T-helper 17 cell (primary cell): Measurements from ENCODE around the gene TPM2. TPM values are rescaled to one million over a fixed set of nuclear protein-coding genes. Genes with fewer than 3 reads are reported as not detected.

ENCODE experiments used
- ATAC-seq: fragments of 150-1000 bp; cut with Tn5 transposase; 2 replicates; pipeline ENCODE4 v1.10.0; 2021; ENCODE audit warnings: mild to moderate bottlenecking, moderate library complexity
- DNase-seq, 3 donors: peaks; one replicate each; pipeline versions ENCODE4 v3.0.0 to v3.0.0-alpha.2; 2020 to 2021
- H3K9me3 ChIP-seq: one replicate; pipeline ENCODE4 v1.7.0; 2013; ENCODE audit warnings: low read length, mild to moderate bottlenecking; ENCODE audit not compliant: control insufficient read depth, poor library complexity, severe bottlenecking
- H3K27ac Mint-ChIP-seq: one replicate; pipeline ENCODE4 v1.8.0; 2022; ENCODE audit warnings: mild to moderate bottlenecking, moderate library complexity, mixed read lengths
- H3K27me3 Mint-ChIP-seq: one replicate; pipeline ENCODE4 v1.8.0; 2022; ENCODE audit warnings: mixed read lengths
- H3K36me3 Mint-ChIP-seq: one replicate; pipeline ENCODE4 v1.8.0; 2022; ENCODE audit warnings: low read depth, mixed read lengths
- H3K4me1 Mint-ChIP-seq: one replicate; pipeline ENCODE4 v1.8.0; 2022; ENCODE audit warnings: mild to moderate bottlenecking, mixed read lengths
- H3K4me3 Mint-ChIP-seq: one replicate; pipeline ENCODE4 v1.8.0; 2022; ENCODE audit warnings: mild to moderate bottlenecking, moderate library complexity, mixed read lengths
- total RNA-seq, 4 donors: library from RNA in 2 of 4; stranded (reverse) in 2 of 4; gene quantifications; one replicate each; pipeline ENCODE4 v1.2.3 and lab custom pipeline; 2022 to 2026

Gene TPM2
- total RNA-seq, 2 donors from 2014 or later, result 29.2 to 33.9 TPM

DNA sequence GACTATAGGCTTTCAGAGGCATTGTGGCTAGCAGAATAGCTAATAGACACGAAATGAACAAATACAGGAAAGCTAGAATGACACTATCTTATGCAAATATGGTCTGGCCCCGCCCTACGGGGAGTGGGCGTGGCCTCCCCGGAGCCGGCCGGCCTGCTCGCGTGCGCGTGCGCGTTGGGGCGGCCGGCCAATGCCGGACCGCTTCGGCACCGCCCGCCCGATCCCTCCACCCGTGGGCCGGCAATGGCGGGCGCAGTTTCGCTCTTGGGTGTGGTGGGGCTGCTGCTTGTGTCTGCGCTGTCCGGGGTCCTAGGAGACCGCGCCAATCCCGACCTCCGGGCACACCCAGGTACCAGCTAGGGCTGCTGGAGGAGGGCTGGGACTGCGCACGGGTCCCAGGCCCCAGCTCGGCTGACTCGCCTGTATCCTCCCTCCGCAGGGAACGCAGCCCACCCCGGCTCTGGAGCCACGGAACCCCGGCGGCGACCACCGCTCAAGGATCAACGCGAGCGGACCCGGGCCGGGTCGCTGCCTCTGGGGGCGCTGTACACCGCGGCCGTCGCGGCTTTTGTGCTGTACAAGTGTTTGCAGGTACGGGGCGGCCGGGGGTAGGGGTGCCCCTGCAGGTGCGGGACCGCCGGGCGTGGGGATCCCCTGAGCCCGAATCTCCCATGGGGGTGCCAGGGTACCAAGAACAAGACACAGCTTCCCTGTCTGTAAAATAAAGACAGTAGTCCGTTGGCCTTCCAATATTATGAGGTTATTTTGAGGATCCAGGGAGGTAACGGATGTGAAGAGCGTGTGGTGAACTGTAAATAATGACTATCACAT, 31.4 kb downstream of the TPM2 start, which contains the start of gene CCDC107:
CCDC107 (plus strand) TSS at position 156 of the 831 bp plus-strand sequence; CDS start at position 244, 88 bp downstream.
- Mint-ChIP-seq H3K27me3 (no peaks in the 10 kb centered on the region), H3K27ac (peak within 1 kb of the TSS; percentile 98), H3K4me1 (peaks cover 64% of the 10 kb centered on the region), H3K36me3 (no peaks in the 10 kb centered on the region), H3K4me3 (peak within 1 kb of the TSS; percentile 84)
- peak; percentile 68 for ATAC-seq
- DNase-seq, result peak; percentile 77 to 86 (median 81)
- no peaks in the 10 kb centered on the region for H3K9me3 ChIP-seq

DNA sequence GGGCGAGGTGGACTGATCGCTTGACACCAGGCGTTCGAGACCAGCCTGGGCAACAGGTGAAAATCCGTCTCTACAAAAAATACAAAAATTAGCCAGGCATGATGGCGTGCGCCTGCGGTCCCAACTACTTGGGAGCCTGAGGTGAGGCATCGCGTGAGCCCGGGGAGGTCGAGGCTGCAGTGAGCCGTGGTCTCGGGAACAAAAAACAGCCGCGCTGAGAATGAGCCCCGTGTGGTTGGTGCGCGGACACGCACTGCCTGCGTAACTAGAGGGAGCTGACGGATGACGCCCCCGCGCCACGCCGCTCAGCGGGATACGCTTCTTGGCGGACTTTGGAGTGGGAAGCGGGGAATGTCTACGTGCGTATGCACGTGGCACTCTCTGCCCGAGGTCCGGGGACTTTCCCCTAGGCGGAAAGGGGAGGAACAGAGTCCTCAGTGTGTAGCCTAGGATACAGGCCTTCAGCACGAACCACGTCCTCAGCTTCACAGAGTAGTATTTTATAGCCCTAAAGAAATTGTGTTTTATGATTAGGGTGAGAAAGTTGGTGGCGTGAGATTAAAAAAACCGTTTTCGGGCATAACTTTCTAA, 32.1 kb downstream of the TPM2 start, which contains the start of gene RMRP:
RMRP (minus strand) TSS at position 474 of the 591 bp plus-strand sequence.
- Mint-ChIP-seq H3K36me3 (no peaks in the 10 kb centered on the region), H3K27ac (peak within 1 kb of the TSS; percentile 98), H3K27me3 (no peaks in the 10 kb centered on the region), H3K4me1 (peaks cover 58% of the 10 kb centered on the region), H3K4me3 (peak within 1 kb of the TSS; percentile 84)
- ATAC-seq (peak; percentile 82), DNase-seq (peak; percentile 64 to 84 (median 76))
- no peaks in the 10 kb centered on the region for H3K9me3 ChIP-seq

DNA sequence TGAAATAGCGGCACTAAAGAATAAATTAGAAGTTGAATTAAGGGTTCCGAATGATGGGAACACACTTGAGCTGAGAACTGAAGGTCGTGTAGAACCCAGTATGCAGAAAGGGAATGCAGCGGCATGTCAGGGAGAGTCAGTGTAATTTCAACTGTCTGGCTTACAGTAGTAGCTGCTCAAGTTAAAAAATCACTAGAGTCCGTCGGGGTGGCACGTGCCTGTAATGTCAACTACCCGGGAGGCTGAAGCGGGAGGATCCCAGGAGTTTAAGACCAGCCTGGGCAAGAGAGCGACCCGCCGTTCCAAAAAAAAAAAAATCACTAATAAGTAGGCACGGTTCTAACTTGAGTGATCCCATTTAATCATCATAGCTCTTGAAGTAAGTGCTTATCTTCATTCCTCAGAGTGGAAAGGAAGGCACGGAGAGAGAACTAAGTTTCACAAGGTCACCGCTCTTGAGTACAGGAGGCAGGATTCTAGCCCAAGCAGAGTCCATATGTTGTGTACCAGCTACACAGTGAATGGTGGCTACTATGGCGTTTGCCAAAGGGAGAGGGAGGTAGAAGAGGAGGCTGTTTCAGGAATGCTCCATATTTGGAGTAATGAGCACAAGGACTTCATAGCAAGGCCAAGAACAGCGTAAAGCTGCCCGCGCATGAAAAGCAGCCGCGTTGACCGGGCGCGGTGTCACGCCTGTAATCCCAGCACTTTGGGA, 32.7 kb downstream of the TPM2 start:
- no peaks in the 10 kb centered on the region for H3K27me3 Mint-ChIP-seq
- peak overlapping the region; percentile 84 for H3K4me3 Mint-ChIP-seq
- no peak for ATAC-seq
- peak overlapping the region; percentile 98 for H3K27ac Mint-ChIP-seq
- H3K4me1 Mint-ChIP-seq, result peaks cover 52% of the 10 kb centered on the region
- H3K9me3 ChIP-seq, result no peaks in the 10 kb centered on the region
- no peaks in the 10 kb centered on the region for H3K36me3 Mint-ChIP-seq
- no peak for DNase-seq

DNA sequence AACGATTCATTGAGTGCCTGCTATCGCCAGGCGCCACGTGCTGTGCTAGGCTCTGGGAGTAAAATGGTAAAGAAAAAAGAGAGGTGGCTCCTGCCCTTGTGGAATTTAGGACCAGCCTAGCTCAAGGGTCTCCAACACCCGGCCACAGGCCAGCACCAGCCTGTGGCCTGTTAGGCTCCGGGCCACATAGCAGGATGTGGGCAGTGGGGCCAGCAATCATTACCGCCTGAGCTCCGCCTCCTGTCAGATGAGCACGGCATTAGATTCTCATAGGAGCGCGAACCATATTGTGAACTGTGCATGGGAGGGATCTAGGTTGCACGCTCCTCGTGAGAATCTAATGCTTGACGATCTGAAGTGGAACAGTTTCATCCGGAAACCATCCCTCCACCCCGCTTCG, 33.4 kb downstream of the TPM2 start:
- no peak for ATAC-seq
- peak overlapping the region; percentile 84 for H3K4me3 Mint-ChIP-seq
- no peak for DNase-seq

GRCh38 chr9:35653611-35654010, 36.1 kb downstream of the TPM2 start:
- Mint-ChIP-seq H3K4me3 (no peak overlapping the region), H3K27ac (peak overlapping the region; percentile 73), H3K36me3 (peaks cover 1% of the 10 kb centered on the region), H3K27me3 (no peaks in the 10 kb centered on the region), H3K4me1 (peaks cover 46% of the 10 kb centered on the region)
- DNase-seq, result no peak
- H3K9me3 ChIP-seq, result no peaks in the 10 kb centered on the region
- ATAC-seq, result no peak

More for the DNA sequence above, 33.4 kb downstream of the TPM2 start:
- H3K9me3 ChIP-seq, result no peaks in the 10 kb centered on the region
- H3K27me3 Mint-ChIP-seq, result no peaks in the 10 kb centered on the region
- H3K36me3 Mint-ChIP-seq, result no peaks in the 10 kb centered on the region
- H3K27ac Mint-ChIP-seq, result peak overlapping the region; percentile 98
- H3K4me1 Mint-ChIP-seq, result peaks cover 52% of the 10 kb centered on the region

GRCh38 chr9:35652829-35653209, 36.9 kb downstream of the TPM2 start:
- H3K36me3 Mint-ChIP-seq, result peaks cover 4% of the 10 kb centered on the region
- DNase-seq (no peak), ATAC-seq (no peak)
- no peaks in the 10 kb centered on the region for H3K9me3 ChIP-seq
- H3K4me3 Mint-ChIP-seq, result no peak overlapping the region
- no peaks in the 10 kb centered on the region for H3K27me3 Mint-ChIP-seq
- peak overlapping the region; percentile 73 for H3K27ac Mint-ChIP-seq
- H3K4me1 Mint-ChIP-seq, result peaks cover 52% of the 10 kb centered on the region

DNA sequence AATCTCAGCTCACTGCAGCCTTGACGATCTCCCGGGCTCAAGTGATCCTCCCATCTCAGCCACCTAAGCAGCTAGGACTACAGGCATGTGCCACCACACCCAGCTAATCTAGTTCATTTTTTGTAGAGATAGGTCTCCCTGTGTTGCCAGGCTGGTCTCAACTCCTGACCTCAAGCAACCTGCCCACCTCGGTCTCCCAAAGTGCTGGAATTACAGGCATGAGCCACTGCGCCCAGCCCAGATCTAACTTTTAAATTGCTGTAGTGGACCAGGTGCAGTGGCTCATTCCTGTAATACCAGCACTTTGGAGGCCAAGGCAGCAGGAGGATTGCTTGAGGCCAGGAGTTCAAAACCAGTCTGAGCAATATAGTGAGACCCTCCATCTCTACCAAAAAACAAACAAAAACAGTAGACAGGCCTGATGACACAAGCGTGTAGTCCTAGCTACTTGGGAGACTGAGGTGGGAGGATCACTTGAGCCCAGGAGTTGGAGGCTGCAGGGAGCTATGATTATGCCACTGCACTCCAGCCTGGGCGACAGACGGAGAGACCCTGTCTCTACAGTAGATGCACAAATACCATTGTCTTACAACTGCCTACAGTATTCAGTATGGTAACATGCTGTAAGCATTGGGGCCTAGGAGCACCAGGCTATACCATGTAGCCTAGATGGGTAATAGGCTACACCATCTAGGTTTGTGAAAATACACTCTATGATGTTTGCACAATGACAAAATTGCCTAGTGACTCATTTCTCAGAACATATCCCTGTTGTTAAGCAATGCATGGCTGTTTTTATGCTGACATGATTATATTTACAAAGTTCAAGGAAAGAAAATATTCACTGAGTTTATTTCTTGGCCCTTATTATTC, 37.5 kb downstream of the TPM2 start:
- Mint-ChIP-seq H3K27ac (peak overlapping the region; percentile 98), H3K4me1 (peaks cover 52% of the 10 kb centered on the region), H3K36me3 (peaks cover 4% of the 10 kb centered on the region), H3K4me3 (peak overlapping the region; percentile 61), H3K27me3 (no peaks in the 10 kb centered on the region)
- H3K9me3 ChIP-seq, result no peaks in the 10 kb centered on the region
- DNase-seq (no peak), ATAC-seq (no peak)

GRCh38 chr9:35650341-35651158, 39.2 kb downstream of the TPM2 start, which contains the start of gene SIT1:
SIT1 (minus strand) TSS chr9:35650931; CDS start chr9:35650853, 78 bp downstream.
- Mint-ChIP-seq H3K4me1 (peaks cover 42% of the 10 kb centered on the region), H3K27ac (peak within 1 kb of the TSS; percentile 98), H3K36me3 (peaks cover 4% of the 10 kb centered on the region), H3K27me3 (no peaks in the 10 kb centered on the region), H3K4me3 (peak within 1 kb of the TSS; percentile 98)
- ATAC-seq, result no peak
- H3K9me3 ChIP-seq, result no peaks in the 10 kb centered on the region
- no peak for DNase-seq

GRCh38 chr9:35649431-35650340, 40.0 kb downstream of the TPM2 start:
- peaks cover 4% of the 10 kb centered on the region for H3K36me3 Mint-ChIP-seq
- DNase-seq (no peak), ATAC-seq (no peak)
- peak overlapping the region; percentile 98 for H3K4me3 Mint-ChIP-seq
- H3K27ac Mint-ChIP-seq, result peak overlapping the region; percentile 98
- H3K27me3 Mint-ChIP-seq, result no peaks in the 10 kb centered on the region
- no peaks in the 10 kb centered on the region for H3K9me3 ChIP-seq
- H3K4me1 Mint-ChIP-seq, result peaks cover 42% of the 10 kb centered on the region

DNA sequence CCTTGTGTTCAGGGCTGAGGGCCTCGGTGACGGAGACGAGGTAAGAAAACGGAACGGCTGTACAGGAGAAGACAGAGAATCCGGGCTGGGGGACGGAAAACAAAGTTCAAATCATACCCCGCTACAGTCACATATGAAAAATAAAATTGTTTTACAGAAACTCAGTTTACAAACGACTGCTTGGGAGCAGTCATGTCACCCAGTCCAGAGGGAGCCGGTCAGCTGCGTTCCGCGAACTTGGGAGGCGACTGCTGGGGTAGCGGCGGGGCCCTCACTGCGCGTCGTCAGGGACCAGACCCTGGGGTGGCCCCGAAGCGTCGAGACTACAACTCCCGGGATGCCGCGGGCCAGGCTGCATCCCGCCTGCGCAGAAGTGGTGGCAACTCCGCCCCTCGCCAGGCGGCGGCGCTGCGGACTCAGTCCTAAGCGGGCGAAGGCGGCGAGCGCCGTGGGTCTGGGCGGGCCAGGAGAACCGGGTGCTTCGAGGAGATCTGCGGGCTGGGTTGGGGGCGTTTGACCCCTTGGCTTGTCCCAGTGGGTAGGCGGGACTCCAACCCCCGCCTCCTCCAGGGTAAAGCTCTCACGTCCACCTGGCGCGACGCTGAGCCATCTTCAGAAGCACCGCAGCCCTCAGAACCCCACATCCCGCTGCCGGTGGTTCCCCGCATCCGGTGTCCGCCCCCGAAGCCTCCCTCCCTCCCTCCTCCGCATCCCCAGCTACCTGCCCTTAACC, 43.0 kb downstream of the TPM2 start:
- Mint-ChIP-seq H3K4me1 (peaks cover 41% of the 10 kb centered on the region), H3K4me3 (peak overlapping the region; percentile 98), H3K36me3 (peaks cover 4% of the 10 kb centered on the region), H3K27ac (peak overlapping the region; percentile 98), H3K27me3 (no peaks in the 10 kb centered on the region)
- no peaks in the 10 kb centered on the region for H3K9me3 ChIP-seq
- ATAC-seq, result peak; percentile 89
- DNase-seq, result peak; percentile 89 to 90 (median 90)
